Measurements from ENCODE around the gene BNIP5.

Gene BNIP5

DNA sequence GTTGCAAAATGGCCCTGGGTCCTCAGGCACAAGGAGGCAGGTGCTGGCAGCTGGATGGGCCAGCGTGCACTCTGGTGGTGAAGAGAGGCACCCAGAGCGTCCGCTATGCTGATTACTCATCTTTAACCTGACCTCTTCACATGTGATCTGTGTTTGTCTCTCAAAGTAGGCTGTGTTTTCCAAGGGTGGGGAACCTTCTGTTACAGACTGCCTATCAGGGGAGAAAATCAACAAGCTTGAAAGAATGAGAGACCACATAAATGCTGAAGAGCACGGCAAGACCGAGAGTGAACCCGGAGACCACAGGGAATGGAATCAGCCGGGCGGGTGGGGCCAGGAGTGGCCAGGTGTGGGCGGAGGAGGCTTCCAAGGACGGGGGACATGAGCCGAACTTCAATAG, 16.2 kb downstream of the BNIP5 start:
- no peak for FAIRE-seq

- no peak for FAIRE-seq
Observed at GRCh38 chr6:36319821-36320220, 16.9 kb downstream of the BNIP5 start.

DNA sequence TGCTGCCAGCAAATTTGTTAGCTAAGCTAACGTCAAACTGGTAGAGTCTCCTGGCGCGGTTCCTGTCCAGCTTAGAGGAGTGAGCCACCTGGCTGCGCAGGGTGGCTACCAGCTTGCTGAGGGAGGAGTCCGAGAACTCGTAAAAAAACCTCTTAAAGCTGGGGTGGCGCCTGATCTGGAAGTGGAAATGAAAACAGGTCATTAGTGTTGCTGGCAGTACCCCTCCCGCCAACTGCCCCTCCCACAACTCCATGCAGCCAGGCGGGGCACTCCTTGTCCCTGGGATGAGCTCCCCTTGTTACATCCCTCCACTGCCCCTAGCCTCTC, 17.3 kb downstream of the BNIP5 start:
- FAIRE-seq: no peak

GRCh38 chr6:36318690-36319435, 17.8 kb downstream of the BNIP5 start:
- FAIRE-seq: no peak

GRCh38 chr6:36317623-36318022, 19.1 kb downstream of the BNIP5 start:
- no peak for FAIRE-seq

DNA sequence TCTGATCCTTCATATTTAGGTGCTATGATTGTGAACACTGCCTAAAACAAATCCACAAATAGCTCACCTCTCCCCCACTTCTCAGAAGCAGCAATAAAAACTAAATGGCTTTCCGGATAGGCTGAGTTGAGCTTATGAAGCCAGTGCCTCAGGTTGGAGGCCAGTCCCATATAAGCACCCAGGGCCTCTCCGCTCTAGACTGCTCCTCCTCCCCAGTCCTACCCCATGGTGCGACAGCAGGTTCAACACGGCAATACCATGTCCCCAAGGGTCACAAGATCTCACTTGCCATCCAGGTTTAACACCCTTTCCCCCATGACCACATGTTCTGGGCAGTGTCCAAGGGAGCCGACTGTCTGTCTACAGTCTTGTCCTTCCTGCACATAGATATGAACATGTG, 20.8 kb downstream of the BNIP5 start:
- FAIRE-seq: no peak

GRCh38 chr6:36314221-36315014, 22.3 kb downstream of the BNIP5 start:
- no peak for FAIRE-seq

DNA sequence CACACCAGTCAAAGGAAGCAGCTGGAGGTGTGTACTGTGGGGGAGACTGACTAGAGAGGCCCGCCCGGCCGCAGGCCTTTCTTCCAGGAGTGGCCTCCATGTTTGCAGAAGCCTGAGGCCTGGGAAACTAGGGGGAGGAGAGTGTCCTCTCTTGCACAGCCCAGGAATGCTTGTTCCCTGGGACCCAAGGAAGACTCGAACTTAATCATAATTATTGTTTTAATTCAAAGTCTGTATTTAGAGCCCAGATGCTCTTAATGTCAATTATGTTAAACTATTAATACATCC, 23.1 kb downstream of the BNIP5 start:
- FAIRE-seq: no peak

DNA sequence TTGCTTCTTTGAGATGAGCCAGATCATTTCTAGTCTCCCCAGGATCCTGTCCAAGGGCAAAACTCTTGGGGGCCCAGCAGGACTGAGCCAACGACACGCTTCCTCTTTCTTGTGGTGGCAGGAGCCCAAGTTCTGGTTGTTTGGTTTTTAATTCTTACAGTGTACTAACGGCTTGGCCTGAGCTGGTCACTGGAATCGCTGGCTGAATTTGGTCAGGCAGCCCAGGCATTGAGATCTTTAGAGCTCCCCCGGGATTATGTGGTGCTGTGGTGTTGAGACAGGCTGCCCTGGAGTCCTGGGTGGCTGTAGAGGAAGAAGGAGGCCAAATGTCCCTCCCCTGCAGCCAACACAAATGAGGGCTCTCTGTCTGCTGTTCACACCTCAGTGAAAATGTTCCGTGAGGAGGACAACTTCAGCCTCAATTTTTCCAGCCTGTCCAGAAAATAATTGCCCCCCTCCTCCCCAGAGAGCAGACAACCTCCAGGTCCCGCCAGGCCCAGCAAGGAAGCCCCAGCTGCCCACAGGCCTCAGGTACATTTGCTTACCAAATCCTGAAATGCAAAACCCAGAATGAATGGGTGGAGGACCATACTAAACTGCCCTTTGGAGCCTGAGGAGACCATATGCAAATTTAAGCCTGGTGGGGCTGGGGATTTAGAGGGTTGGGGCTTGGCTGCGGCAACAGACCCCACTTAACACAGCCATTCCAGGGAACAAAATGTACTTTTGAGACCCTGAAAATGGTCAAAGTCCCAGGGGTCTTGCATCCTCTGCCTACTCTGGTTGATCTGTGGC, 23.6 kb downstream of the BNIP5 start:
- FAIRE-seq: no peak

- FAIRE-seq: no peak
Observed at GRCh38 chr6:36309900-36310299, 26.8 kb downstream of the BNIP5 start.

DNA sequence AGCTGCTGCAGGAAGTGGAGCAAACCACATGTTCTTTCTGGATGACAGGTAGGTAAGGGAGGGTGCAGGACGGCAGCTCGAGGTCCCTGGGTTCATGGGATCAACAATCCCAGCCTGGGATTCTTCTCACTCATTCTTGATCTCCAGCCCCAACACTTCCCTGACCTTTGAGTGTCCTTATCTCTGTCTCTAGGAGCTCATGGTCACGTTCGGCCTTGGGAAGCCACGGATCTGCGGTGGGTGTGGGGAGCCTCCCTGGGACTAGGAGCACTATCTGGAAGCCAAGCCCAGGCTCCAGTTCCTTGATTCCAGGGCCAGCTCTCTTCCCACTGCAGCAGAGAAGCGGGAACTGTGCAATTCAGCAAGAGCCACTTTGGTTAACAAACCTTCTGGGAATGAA, 27.5 kb downstream of the BNIP5 start:
- FAIRE-seq: no peak

DNA sequence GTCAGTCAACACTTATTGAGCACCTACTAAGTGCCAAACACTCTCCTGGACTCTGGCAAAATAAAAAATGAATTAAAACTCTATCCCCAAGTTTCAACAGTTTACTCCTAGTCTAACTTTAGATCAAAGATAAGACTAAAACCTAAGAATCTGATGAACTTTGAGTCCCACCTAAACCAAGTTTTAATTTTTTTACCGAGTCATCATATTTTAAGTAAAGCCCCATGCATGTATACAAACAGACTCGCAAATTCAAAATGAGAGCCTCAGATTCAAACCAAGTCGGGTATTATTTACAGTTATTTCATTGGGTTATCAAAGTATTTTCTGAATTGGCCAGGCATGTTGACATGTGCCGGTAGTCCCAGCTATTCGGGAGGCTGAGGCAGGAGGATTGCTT, 28.2 kb downstream of the BNIP5 start:
- no peak for FAIRE-seq

GRCh38 chr6:36306375-36306774, 30.3 kb downstream of the BNIP5 start:
- FAIRE-seq: no peak

GRCh38 chr6:36305885-36306284, 30.8 kb downstream of the BNIP5 start:
- FAIRE-seq: no peak

DNA sequence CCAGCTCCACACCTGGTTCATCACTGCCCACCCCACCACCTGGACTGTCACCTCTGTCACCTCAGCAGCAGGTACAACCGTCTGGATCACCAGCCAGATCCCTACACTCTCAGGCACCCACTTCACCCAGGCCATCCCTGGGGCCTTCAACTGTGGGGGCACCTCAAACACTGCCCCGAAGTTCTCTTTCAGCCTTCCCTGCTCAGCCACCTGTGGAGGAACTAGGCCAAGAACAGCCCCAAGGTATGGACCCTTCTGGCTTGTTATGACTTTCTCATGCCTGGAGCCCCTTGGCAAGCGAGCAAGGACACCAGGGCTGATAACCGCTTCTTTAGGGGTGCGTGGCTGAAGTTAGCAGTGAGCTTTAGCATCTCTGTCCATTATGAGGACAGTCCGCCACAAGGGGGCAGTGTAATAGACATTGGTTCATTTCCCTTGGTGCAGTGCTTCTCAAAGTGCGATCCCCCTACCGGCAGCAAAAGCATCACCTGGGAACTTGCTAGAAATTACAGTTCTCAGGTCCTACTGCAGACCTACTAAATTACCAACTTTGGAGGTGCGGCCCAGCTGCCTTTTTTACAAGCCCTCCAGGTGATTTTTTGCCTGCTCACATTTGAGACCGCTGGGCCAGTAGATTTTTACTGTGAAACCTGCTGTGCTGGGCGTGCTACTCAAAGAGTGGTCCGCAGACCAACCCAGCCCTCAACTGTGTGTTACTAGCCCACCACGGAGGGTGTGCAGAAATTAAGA, 34.3 kb downstream of the BNIP5 start:
- FAIRE-seq: no peak

GRCh38 chr6:36301781-36302180, 34.9 kb downstream of the BNIP5 start:
- no peak for FAIRE-seq

DNA sequence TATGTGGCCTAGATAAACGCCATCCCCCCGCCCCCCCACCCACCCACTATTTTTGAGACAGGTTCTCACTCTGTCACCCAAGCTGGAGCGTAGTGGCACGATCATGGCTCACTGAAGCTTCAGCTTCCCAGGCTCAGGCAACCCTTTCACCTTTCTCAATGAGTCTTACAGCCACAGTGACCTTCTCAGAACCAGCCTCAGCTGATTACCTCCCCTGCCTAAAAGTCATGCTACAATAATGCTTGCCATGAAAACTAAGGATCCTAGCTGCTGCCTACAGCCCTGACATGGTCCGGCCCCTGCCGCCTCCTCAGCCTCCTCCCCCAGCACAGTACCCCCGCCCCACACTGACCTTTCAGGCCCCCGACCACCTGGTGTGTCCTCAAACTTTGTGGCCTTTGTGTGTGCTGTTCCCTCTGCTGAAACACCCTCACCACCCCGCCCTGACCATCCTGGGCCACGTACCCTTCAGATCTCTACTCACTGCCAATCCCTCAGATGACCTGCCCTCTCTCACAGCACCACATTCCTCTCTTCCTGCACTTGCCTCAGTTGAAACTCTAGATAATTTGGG, 35.5 kb downstream of the BNIP5 start:
- FAIRE-seq: no peak

- no peak for FAIRE-seq
Observed at GRCh38 chr6:36298027-36298426, 38.7 kb downstream of the BNIP5 start.

DNA sequence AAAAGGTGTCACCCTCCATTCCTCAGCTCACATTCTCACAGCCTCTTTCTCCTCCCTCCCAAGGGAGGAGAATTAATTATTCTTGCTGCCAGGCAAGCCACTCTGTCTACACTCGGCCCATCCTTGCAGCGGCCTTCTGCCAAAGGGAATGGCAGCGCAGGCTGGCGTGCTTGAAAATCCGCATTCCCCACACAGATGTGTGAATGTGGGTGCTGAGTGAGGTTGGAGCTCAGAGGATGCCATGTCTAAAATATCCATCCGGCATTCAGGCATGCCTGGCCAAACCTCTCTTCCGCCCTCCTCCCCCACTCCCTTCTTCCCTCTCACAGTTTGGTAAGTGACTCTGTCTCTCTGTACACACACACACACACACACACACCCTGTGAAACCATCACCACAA, 39.2 kb downstream of the BNIP5 start:
- FAIRE-seq: no peak

GRCh38 chr6:36297051-36297450, 39.6 kb downstream of the BNIP5 start:
- no peak for FAIRE-seq

DNA sequence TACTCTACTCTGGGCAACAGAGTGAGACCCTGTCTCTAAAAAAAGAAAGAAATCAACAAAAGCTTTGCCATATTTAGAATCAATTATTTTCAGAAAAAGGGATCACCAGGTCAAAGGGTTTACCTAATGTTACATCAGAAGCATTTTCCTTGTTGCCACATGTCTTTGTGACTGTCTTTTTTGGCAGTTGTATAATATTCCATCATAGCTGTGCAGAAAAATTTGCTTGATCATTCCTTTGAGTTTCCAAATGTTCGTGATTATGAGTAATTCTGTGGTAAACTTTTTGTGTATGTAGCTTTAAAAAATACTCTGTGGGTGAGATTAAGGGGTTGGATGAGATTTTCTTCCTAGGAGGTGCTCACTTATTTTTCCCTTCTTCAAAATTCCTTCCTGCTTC, 40.4 kb downstream of the BNIP5 start:
- FAIRE-seq: no peak

DNA sequence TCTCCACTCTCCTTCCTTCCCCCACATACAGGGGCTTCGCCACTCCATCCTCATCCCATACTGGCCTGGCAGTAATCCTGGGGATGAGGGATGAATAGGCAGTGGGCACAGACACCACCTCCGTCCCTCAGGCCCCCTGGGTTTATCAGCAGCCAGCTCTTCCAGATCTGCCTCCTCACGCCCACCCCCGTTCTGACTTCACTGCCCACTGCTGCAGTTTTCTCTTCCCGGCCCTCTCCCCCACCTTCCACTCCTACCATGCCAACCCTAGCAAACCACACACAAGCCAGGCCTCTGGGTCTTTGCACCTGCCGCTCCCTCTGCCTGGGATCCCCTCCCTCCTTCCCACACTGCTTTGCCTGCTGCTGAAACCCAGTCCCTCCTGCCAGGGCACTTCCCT, 44.5 kb downstream of the BNIP5 start:
- no peak for FAIRE-seq

Measured in A204.1 (cell line).